GM21576 (cell line): Measurements from ENCODE around the gene CTNNA3.

Experiments used
- ATAC-seq: cut with Tn5 transposase; IDR thresholded peaks from one replicate; pipeline ENCODE4 v1.9.1; 2021; ENCODE audit warnings: mild to moderate bottlenecking, moderate library complexity; ENCODE audit not compliant: unreplicated experiment

Gene CTNNA3

DNA sequence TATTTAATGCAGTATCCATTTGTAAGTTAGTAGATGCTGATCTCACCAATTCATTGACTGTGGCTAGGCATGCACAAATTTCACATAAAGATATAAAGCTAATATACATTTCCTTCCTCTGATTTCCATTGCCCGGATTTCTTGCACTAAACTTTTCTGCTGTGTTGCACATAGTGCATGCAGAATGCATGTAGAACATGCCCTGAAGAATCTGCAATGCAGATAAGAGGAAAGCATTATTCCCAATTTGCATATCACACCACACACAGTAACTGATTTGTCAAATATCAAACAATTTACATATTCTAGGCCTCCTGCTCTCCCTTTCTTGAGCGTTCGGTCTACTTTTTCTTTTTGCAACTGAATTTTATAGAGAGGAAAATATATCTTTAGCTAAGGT lies 646.0 kb downstream of the CTNNA3 start:
- no peak for ATAC-seq

DNA sequence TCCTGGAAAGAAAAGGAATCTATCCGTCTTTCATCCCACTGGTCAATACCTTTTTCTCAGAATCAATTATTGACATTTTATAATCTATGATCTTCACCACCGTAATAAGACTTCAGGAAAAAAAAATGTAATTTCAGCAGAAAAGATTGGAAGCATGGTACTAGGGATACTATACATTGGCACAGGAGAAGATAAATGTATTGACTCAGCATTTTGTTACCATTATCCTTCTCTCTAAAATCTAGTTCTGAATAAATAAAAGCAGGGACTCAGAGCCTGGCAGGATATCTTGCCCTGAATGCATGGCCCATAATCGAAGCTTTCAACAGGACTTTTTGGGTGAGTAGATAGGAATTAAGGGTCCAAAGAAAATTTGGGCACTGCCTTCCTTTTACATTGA lies 649.5 kb downstream of the CTNNA3 start:
- ATAC-seq = no peak

DNA sequence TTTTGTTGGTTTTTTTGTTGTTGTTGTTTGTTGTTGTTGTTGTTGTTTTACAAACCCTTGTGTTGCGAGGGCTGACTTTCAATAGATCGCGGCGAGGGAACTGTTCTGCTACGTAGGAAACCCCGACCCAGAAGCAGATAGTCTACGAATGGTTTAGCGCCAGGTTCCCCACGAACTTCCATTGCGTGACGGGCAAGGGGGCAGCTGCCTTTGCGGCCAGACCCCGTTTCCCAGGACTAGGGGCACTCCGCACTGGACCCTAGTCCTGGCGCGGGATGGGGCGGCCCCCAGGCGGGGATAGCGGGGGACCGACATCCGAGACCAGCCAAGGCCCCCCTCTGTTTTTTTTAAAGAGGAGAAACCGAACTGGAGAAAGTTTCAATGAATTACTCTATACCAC lies 650.6 kb downstream of the CTNNA3 start:
- ATAC-seq = no peak

DNA sequence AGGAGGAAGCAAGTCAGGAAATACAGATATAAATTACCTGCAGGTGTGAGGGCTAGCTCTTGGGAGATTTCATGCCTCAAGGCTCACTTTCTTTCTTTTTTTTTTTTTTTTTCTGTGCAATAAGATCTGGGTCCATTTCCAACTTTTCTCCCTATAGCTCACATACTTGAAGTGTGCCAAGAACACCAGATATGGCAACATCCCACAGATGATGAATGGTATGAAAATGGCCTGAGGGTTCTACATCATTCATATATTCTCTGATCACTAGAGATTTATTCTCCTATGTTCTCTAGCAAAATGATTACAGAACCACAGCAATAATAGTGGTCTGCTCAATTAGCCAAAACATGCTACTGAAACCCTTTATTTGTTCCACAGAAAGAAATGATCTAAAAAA lies 653.0 kb downstream of the CTNNA3 start:
- ATAC-seq = no peak

DNA sequence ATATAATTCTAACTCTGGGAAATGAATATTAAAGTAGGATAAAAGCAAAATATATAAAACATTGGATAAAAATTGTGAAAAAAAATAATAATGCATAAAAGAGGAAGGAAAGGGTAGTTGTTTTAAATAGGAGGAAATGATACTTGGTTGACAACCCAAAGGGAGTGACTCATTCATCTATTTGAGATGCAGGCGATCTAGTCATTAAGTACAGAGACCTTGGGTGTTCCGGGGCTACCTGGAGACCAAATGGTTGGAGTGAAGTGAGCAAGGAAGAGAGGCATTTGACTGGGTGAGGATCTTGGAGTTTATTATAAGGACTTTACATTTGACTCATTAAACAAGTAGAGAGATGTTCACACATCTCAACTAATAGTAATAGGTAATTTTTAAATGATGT lies 659.2 kb downstream of the CTNNA3 start:
- no peak for ATAC-seq

DNA sequence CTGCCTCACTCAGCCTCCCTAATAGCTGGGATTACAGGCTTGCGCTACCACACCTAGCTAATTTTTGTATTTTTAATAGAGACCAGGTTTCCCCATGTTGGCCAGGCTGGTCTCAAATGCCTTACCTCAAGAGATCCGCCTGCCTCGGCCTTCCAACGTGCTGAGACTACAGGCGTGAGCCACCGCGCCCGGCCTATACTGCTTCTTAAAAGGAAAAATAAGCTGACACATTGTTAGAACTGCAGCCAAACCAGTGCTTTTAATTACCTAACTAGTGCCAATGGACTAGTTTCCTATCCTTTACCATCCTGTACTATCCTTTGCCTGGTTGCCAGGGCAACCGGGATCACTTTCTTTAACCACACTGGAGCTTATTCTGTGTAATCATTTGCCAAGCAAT lies 662.1 kb downstream of the CTNNA3 start:
- no peak for ATAC-seq

DNA sequence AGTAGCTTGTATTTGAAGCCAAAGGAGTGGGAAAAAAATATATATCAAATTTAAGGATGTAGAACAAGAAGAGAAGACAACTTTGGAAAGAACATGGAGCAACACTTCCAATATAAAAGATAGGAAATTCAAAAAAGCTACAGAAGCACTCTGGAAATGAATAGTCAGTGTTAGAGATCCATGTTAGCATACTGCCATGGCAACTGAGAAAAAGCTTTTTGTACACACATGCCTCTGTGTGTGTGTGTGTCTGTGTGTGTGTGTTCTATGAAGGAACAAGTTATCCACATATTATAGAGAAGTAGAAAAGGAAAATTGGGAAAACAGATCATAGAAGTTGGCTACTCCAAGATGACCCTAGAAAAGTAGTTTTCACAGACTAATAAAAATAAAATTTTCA lies 673.9 kb downstream of the CTNNA3 start:
- no peak for ATAC-seq

DNA sequence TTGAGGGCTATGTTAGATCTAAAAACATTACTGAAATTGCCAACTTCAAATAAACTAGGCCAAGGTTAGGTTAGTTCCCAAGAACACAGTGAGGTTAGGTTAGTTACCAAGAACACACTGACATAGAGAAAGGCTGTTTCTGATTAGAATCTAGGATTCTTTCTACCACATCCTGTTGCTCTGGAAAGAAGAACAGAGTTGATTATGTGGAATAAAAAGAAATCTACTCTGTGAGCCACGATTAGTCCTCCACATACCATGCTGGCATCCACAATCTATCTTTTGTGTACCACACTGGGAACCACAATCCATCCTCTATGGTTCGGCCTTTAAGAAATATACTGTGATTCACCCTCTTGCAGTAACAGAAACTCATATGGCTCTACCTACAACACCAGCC lies 678.8 kb downstream of the CTNNA3 start:
- no peak for ATAC-seq

DNA sequence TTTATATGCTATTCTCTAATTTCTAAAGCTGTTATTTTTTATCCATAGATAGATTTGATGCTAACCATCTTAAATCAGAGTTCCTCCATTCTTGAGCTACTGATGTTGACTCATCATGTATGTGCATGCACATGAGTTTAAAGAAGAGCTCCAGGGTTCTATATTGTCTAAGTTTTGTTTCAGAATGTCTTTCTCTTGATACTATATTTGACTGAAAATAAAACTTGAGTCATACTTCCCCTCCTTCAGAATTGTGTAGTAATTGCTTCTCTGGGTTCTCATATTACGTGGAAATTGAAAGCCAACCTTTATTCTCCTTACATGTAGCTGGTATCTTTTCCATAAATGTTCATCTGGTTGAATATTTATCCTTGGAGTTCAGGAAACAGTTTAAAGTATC lies 680.8 kb downstream of the CTNNA3 start:
- no peak for ATAC-seq

DNA sequence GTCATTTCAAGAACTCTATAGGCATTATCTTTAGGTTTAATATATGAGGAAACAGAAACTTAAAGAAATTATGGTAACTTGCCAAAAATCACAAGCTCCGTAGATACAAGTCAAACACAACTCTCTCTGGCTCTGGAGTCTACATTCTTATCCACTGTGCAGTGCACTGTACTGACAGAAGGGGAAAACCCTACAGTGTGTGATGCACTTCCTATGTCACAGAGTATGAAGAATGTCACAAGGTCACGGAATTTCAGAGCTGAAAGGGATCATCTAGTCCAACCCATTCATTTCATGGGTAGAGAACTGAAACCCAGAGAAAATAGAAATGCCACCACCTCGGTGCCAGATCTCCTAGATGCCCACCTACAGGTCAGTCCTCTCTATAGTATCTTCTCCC lies 684.0 kb downstream of the CTNNA3 start:
- ATAC-seq = no peak

DNA sequence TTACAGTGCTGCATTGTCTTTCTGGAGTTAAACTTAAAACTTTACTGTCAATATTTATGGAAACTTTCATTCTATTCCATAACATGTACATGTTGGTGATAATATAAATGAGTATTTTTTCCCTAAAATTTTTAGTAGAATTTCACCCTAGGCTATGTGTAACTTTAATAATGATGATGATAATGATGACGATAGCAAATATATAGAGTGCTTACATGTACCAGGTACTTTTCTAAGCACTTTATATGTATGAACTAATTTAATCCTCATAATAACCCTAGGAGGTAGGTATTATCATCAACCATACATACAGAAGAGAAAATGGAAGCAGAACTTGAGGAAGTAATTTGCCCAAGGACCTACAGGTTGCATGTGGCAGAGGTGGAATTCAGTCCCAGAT lies 684.5 kb downstream of the CTNNA3 start:
- ATAC-seq = no peak

DNA sequence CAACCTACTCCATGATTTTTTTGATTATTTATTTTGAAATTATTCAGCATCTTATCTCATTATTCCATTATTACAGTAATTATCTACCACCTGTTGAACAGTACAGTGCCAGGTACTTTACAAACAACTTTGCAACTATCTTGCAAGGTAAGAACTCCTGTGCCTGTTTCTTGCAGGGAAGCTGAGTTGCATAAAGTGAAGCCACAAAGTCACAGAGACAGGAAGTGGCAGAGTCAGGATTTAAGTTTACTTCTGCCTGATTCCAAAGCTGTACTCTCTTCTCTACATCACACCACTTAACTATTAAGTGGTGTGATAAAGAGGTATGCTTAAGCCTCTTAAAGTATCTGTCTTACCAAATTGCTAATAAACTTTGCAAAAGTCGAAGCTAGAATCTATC lies 690.0 kb downstream of the CTNNA3 start:
- ATAC-seq = no peak

DNA sequence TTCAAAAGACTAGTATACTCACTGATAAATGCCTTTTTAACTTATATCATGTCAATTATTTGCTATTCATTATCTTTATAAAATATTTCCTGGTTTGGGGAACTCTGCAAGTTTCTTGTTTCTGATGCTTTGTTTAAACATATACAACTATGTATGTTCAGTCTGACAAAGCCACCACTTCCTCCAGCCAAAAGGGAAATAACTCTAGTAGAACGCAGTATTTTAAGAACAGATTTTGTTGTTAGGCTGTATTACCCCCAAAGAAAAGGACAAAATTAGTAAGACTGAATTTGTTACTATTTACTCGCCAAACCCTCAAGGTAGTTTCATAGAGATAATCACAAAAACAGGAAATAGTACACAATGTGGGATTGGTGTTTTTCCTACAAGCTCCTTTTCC lies 691.3 kb downstream of the CTNNA3 start:
- ATAC-seq = no peak

DNA sequence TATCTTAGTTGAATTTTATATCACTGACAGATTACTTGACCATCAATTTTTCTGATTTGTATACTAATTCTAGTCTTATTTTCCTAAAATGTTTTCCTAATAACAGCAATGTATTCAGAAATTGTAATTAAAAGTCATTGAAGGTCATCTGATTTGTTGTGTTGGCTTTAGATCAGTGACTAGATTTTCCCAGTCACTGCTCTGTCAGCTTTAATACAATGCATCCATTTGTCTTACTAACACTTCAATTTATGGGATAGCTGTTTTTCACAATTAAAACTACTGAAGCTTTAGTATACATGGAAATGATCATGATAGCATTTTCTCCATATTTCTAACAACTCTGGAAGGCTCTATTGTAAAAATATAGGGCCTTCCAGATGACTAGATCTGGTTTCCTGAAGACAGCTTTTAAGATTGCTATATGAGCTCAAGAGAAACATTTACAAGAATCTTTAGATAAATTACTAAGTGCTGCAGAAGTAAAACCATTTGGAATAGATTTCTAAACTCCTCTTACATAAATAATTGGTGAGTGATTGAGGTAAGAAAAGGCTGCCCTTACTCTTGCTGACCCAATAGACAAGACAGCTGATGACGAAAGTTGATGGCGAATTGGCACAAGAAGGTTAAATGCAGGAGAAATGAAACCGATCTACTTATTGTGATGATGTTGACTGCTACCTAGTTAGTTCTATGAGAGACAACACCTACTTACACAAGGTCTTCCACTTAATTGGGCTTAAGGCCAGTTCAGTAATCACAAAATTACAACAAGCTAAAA lies 696.0 kb downstream of the CTNNA3 start:
- ATAC-seq = no peak

DNA sequence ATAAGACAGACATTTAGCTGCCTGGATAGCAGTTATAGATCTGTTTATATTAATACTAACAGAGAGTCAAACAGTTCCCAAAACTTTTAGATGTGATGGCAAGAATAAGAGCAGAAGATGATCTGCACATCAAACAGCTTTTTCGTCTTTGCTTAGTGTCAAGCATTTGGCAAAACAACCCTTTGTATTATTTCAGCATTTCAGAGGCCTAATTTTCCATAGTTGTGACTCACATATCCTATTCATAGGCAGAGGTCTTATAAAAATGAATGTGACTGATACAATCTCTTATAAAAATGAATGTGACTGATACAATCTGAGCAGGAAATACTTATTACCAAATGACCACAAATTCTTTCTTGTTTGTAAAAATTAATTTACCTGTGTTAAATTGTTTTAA lies 699.0 kb downstream of the CTNNA3 start:
- ATAC-seq = no peak

DNA sequence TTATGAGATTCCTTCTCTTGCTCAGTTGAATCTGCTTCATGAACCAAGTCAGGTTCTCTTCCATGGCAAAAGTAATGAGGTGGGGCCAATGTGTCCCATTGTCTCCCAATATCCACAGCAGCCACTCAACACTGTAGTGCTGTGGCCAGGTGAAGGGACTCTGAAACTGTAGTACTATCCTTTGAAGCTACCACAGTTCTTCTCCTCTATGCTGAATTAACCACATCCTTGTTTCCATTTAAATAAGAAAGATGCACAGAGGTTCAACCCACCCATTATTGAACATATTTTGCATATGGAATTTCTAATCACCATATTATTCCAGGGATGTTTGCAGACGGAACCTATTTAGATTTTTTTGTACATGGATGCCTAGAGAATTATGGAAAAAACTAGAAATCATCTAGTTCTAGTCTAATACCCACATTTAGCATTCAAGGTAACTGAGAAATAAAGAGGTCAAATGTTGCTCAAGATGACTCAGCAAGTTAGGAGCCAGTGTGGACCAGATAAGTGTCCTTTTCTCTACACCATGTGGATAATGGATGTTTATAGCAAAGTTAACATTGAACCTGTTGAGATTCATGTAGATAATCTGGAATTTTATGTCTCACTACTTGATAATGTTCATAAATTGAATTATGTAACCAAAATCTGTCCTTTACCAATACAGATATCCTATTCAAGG lies 705.7 kb downstream of the CTNNA3 start:
- ATAC-seq = no peak

DNA sequence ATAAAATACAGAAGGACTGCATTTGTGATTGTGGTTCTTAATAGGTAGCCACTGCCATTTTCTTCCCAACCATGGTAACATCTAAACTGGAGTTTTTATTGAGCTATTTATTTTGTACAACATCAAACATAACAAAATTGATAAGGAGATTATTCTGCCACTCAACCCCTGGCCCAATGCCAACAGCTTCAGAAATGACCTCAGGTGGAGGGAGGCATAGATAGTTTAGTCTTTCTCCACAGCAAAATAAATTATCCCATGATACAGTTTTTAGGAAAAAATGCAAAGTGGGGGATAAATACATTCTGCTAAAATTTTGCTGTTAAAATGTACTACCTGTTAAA lies 712.5 kb downstream of the CTNNA3 start:
- ATAC-seq = no peak

DNA sequence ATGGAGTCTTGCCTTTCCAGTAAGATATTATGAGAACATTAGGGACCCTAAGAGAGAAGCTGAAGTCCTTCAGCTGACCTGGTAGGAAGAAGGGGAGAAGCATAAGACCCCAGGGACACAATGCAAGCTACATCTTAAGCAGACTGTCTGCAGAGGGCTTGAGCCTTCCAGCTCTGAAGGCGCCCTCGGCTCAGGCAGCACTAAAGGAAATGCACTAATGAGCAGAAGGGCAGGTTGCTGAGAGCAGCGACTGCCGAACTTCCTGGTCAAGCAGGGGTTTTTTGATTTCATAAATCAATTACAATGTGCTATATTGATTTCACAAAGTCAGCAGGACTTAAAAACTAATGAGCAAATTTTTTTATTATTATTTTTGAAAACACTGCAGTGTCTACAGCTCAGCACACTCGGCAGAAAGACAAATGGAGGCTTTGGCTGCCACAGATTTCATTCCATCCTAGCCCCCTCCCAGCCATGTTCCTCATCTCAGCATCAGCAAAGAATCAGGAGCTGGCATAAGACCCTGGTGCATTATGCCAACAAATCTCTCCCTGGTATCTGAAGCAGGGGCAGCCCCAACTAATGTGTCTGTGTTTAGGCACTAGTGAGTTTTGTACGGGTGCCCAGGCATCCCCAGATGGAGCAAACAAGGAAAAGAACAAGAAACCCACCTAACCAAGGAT lies 713.1 kb downstream of the CTNNA3 start:
- ATAC-seq = no peak

DNA sequence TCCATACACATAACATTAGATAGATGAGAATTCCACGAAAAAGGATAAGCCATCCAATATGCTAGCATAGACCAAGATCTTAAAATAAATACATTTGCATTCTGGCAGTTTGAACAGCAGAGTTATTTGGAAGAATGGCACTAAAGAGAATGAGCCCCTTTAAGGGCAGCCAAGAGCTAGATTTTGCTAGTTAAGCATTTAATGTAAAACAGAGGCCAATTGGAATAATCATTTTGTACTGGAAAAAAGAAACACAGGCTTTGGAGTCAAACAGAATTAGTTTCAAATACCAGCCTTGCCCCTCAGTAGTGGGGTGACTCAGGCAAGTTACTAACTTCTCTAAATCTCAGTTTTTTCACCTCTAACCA lies 714.0 kb downstream of the CTNNA3 start:
- ATAC-seq = no peak

DNA sequence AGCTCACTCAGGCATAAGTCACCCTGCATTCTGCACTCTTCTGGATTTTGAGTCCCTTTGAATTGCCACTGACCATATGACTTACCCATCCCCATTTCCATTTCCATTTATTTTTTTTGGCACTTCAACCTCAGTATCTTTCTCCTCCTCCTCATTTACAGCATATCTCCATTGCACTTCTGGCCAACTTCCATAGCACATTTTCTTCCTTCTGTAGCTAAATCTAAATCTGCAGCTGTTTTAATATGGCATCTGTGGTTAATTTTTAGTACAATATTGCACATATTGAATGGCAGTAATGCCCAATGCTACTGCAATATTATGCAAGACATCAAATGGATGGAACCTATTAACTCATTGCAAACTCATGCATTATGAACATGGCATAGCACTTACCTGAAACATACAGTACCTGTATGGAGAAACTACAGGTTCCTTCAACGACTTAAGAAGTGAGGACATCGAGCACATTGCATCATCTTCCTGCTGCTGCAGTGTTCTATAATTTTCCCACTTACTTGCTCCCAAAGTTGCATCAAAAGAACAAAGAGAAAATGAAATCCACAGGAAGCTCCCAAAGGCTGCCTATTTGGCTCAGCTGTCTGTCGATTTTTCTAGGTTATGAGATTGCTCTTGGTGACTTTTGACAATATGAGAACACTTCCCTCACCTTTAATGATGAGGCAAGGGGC lies 714.5 kb downstream of the CTNNA3 start:
- no peak for ATAC-seq

DNA sequence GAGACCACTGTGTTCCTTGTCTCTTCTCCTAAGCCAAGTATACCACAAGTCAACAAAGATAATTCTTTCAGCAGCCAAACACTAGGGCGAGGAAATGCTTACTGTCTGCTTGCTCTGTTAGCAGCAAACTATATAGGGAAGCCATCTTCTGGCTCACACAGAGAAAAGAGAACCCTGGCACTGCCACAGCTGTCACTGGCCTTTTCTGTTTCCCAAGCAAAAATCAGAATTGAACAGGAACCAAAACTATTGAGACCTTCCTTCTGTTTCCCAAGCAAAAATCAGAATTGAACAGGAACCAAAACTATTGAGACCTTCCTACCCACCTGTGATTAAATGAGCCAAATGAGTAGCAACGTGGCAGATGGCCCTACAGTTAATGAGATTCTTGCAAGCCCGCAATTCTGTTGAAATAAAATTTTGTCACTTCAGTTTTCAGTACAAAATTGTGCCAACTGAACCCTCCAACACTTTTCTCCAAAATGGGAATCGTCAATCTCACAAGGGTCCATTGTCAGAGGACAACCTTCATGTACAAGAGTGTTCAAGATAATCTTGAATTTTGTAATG lies 715.7 kb downstream of the CTNNA3 start:
- ATAC-seq = no peak
